Measurements from ENCODE around the gene PRR5L. TPM values are rescaled to one million over a fixed set of nuclear protein-coding genes. Genes with fewer than 3 reads are reported as not detected.

Gene PRR5L
- total and polyA plus RNA-seq, 9 donors: 5.9 to 56.3 (median 22.1) TPM

DNA sequence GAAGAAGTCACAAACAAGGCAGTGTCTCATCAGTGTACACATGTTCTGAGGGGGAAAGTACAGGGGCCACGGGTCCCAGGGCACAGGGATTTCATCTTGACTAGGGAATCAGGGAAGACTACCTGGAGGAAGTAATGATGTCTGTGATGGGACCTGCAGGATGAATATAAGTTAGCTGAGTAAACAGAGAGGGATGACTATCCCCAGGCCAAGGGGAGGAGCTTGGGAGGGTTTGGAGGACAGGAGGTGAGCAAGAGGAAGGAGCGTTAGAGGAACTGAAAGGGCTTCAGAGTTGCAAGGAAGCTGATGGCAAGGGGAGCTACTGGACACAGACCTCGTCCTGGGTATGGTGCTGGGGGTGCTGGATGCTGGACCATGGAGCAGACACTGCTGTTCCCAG is 157.6 kb downstream of the PRR5L start:
- no peak for DNase-seq
- Histone ChIP-seq H3K4me1 (ENCODE audit: insufficient read depth) (peaks cover 27% of the 10 kb centered on the region), H3K9me3 (no peaks in the 10 kb centered on the region), H3K4me3 (no peak overlapping the region), H3K36me3 (no peaks in the 10 kb centered on the region), H3K27me3 (no peaks in the 10 kb centered on the region), H3K27ac (peak overlapping the region in 1 of 2 donors; percentile 9)
- WGBS, 3 donors: 82 to 88% (median 87%) methylated on average over 3 of the region's 3 CpGs
- intact Hi-C loops (cut with DNase I): loop anchor here in 1 of 4 donors (10.0 kb wide), 1 partner anchor 79 kb away; no protein-coding TSS in a partner anchor
- TF ChIP-seq POLR2A (IDR thresholded peaks at IDR 0.05): no peak
- TF ChIP-seq EP300 (IDR thresholded peaks at IDR 0.05): no peak
- TF ChIP-seq, protein P1, sequence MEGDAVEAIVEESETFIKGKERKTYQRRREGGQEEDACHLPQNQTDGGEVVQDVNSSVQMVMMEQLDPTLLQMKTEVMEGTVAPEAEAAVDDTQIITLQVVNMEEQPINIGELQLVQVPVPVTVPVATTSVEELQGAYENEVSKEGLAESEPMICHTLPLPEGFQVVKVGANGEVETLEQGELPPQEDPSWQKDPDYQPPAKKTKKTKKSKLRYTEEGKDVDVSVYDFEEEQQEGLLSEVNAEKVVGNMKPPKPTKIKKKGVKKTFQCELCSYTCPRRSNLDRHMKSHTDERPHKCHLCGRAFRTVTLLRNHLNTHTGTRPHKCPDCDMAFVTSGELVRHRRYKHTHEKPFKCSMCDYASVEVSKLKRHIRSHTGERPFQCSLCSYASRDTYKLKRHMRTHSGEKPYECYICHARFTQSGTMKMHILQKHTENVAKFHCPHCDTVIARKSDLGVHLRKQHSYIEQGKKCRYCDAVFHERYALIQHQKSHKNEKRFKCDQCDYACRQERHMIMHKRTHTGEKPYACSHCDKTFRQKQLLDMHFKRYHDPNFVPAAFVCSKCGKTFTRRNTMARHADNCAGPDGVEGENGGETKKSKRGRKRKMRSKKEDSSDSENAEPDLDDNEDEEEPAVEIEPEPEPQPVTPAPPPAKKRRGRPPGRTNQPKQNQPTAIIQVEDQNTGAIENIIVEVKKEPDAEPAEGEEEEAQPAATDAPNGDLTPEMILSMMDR (IDR thresholded peaks at IDR 0.05): no peak

DNA sequence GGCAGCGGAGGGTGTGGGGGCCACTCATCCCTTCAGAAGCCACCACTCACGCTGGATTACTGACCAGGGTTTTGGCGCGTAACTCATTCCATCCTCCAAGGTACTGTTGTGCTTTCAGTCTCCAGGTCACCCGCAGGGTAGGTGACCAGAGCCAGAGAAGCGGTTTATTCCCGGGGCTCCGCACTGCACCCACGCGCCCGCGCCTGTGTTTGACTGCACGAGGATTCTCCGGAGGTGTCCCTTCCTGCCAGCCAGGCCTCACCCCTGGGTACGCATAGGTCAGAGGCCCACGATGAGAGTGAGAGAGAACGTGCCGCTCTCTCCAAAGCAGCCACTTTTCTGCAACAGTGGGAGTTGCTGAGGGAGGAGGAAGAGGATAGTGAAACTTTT is 158.5 kb downstream of the PRR5L start:
- 52 to 74% (median 59%) methylated on average over 18 of the region's 18 CpGs for WGBS, 3 donors
- Histone ChIP-seq H3K27me3 (no peaks in the 10 kb centered on the region), H3K4me1 (ENCODE audit: insufficient read depth) (peaks cover 24% of the 10 kb centered on the region), H3K36me3 (no peaks in the 10 kb centered on the region), H3K9me3 (no peaks in the 10 kb centered on the region), H3K4me3 (no peak overlapping the region), H3K27ac (peak overlapping the region; percentile 63 to 73)
- intact Hi-C loops (cut with DNase I): loop anchor here in 1 of 4 donors (10.0 kb wide), 1 partner anchor 80 kb away; no protein-coding TSS in a partner anchor
- DNase-seq: peak in 2 of 5 donors; percentile 51 to 54
- TF ChIP-seq POLR2A (IDR thresholded peaks at IDR 0.05) (no peak), EP300 (IDR thresholded peaks at IDR 0.05) (no peak)
- TF ChIP-seq, protein P1 (IDR thresholded peaks at IDR 0.05): no peak

DNA sequence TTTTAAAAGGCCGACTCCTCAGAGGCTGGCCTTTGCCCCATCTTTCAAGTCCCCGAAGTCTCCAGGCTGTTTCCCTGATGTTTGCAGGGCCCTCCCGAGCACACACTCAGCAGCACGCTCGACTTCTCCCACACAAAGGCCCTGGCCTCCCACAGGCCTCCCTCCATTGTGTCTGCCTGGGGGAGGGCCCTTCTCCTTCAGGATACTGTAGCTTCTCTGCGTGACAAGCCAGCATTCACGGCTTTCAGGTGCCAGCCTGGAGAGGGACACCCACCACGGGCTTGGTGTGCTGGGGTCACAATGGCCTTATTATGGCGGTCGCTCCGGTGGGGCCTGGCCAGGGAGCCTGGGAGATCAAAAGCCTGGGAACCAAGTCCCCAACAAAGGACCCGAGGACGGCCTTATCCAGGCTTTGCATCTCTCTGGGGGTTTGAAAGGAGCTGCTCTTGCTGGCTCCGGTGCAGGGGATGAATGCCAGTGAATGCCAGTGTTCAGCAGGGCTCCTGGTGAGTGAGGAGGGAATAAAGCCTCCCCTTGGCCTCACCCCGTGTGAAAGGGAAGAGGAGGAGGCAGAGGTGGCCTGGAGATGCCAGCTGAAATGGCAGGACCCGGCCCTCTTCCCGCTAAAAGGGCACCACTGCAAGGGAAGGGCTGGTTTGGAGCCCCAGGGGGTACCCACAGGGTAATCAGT is 159.0 kb downstream of the PRR5L start:
- H3K4me1 ChIP-seq (ENCODE audit: insufficient read depth): peaks cover 22% of the 10 kb centered on the region
- H3K36me3 ChIP-seq: no peaks in the 10 kb centered on the region
- no peak for TF ChIP-seq EP300 (IDR thresholded peaks at IDR 0.05)
- TF ChIP-seq, protein P1 (IDR thresholded peaks at IDR 0.05): no peak
- TF ChIP-seq POLR2A (IDR thresholded peaks at IDR 0.05): no peak
- DNase-seq: peak in 4 of 5 donors; percentile 44 to 57 (median 50)
- no peak overlapping the region for H3K4me3 ChIP-seq
- peak overlapping the region; percentile 63 to 73 for H3K27ac ChIP-seq
- 30 to 42% (median 39%) methylated on average over 17 of the region's 17 CpGs for WGBS, 3 donors
- intact Hi-C loops (cut with DNase I): loop anchor here in 1 of 4 donors (10.0 kb wide), 1 partner anchor 80 kb away; no protein-coding TSS in a partner anchor
- no peaks in the 10 kb centered on the region for H3K27me3 ChIP-seq
- H3K9me3 ChIP-seq: no peaks in the 10 kb centered on the region

DNA sequence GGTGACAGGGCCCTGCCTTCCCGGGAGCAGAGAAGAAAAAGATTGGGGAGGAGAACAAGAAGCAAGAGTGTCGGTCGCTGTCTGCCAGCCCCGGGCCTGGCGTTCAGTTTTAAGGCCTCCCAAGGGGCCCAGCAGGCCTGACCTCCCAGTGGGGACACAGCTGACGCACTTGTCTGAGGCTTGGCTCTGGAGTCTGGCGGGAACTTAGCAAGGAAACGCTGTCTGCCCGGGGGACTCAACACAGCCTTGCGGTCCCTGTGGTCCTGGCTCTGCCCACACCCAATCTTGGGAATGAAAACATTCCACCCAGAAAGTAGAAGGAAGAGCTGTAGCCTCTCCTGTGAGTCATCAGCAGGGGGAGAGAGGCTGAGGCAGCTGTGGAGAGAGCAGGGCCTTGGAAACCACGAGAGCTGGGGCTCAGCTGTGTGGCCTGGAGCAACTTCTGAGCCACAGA is 159.6 kb downstream of the PRR5L start:
- peak; percentile 66 to 81 (median 78) for DNase-seq
- Histone ChIP-seq H3K9me3 (no peaks in the 10 kb centered on the region), H3K4me1 (ENCODE audit: insufficient read depth) (peaks cover 22% of the 10 kb centered on the region), H3K4me3 (no peak overlapping the region), H3K27ac (peak overlapping the region; percentile 63 to 73), H3K36me3 (no peaks in the 10 kb centered on the region), H3K27me3 (no peaks in the 10 kb centered on the region)
- TF ChIP-seq, protein P1 (IDR thresholded peaks at IDR 0.05): no peak
- TF ChIP-seq POLR2A (IDR thresholded peaks at IDR 0.05): no peak
- peak; percentile 21 for TF ChIP-seq EP300 (IDR thresholded peaks at IDR 0.05)
- intact Hi-C loops (cut with DNase I): loop anchor here in 1 of 4 donors (10.0 kb wide), 1 partner anchor 81 kb away; no protein-coding TSS in a partner anchor
- WGBS, 3 donors: 9 to 15% (median 9%) methylated on average over 11 of the region's 11 CpGs

Measured in ovary (tissue), 9 donors.